GM12891 (cell line): ENCODE results near the gene IFT20.

Experiments used
- DNase-seq: peaks from one replicate; pipeline ENCODE4 v3.0.0; 2011; ENCODE audit warnings: low spot score; ENCODE audit not compliant: insufficient read length
- FAIRE-seq: peaks from 2 replicates; lab custom pipeline; 2011; peaks lifted over from hg19 to GRCh38; lab: Jason Lieb, UNC
- PAX5 ChIP-seq: IDR thresholded peaks from 2 replicates; pipeline ENCODE4 v1.6.1; 2011; ENCODE audit warnings: low read length, moderate library complexity, mild to moderate bottlenecking; ENCODE audit not compliant: insufficient read depth, severe bottlenecking
- POLR2A ChIP-seq: IDR thresholded peaks from 2 replicates; pipeline ENCODE4 v1.6.1; 2011; ENCODE audit warnings: low read depth, low read length, control low read depth
- POLR2AphosphoS5 ChIP-seq: IDR thresholded peaks from 2 replicates; pipeline ENCODE4 v1.6.1; 2011; ENCODE audit warnings: low read depth, low read length, control low read depth
- POU2F2 ChIP-seq: IDR thresholded peaks from 2 replicates; pipeline ENCODE4 v1.6.1; 2011; ENCODE audit warnings: low read depth, mild to moderate bottlenecking, control low read depth, low read length, moderate library complexity
- SPI1 ChIP-seq: IDR thresholded peaks from 2 replicates; pipeline ENCODE4 v1.6.1; 2011; ENCODE audit warnings: low read depth, low read length, control low read depth
- TAF1 ChIP-seq: IDR thresholded peaks from 2 replicates; pipeline ENCODE4 v1.6.1; 2011; ENCODE audit warnings: low read depth, low read length, control low read depth

The IFT20 gene

DNA sequence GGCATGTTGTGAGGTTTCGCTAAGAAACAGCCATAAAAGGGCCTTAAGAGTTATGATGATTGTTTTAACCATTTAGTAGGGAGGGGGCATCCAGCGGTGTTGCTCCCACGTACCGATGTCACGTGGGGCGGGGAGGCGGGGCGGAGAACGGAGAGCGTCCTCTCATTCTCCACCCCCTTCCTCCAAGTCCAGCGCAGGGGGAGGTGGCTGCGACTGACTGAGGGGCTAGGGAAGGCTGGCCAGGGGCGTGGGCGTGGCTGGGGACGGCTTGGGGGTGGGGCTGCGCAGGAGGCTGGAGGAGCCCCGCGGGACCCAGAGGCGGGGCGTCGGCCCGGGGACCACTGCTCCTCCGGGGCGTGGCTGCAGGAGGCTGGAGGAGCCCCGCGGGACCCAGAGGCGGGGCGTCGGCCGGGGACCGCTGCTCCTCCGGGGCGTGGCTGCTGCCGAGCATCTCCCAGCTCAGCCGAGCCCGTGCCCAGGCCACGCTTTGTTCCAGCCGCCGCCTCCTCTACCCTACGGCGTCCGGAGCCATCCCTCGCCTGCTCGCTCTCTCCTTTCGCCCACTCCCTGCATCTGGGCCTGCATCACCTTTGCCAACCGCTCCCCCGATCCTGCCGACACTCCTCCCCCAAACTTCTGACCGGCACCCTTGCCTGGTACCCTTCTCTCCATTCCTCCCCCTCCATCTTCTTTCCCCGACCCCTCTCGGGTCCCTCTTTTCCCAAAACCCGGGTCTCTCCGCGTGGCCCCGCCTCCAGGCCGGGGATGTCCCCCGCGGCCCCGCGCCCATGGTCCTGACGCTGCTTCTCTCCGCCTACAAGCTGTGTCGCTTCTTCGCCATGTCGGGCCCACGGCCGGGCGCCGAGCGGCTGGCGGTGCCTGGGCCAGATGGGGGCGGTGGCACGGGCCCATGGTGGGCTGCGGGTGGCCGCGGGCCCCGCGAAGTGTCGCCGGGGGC, 36.3 kb upstream of the IFT20 start, which contains the start of gene SARM1:
Gene SARM1 (plus strand): TSS at position 450 of the 958 bp plus-strand sequence. CDS start 339 bp downstream, at position 789.
- TF ChIP-seq POLR2AphosphoS5 (no peak), TAF1 (no peak), POLR2A (0 out of 2 replicates have a peak, but pooled peaks have one; percentile 37), SPI1 (no peak), PAX5 (no peak)
- FAIRE-seq (peak; percentile 97), DNase-seq (peak; percentile 97)

- FAIRE-seq = no peak
- no peak for DNase-seq
- no peak for TF ChIP-seq SPI1
- TF ChIP-seq TAF1 = no peak
- TF ChIP-seq POU2F2 = no peak
- TF ChIP-seq PAX5 = no peak
- TF ChIP-seq POLR2AphosphoS5 = no peak
- TF ChIP-seq POLR2A = no peak
These were observed 35.5 kb upstream of the IFT20 start for GRCh38 chr17:28370744-28371103.

- no peak for TF ChIP-seq SPI1
- TF ChIP-seq POU2F2 = no peak
- TF ChIP-seq POLR2AphosphoS5 = no peak
- no peak for TF ChIP-seq PAX5
- no peak for TF ChIP-seq POLR2A
- TF ChIP-seq TAF1 = no peak
- no peak for DNase-seq
- FAIRE-seq = no peak
These were observed 34.9 kb upstream of the IFT20 start, which contains the start of gene VTN for GRCh38 chr17:28370035-28370743. VTN (minus strand) TSS chr17:28370307; CDS start chr17:28370203, 104 bp downstream.

- TF ChIP-seq SPI1 (no peak), POLR2AphosphoS5 (no peak), PAX5 (no peak), TAF1 (no peak), POU2F2 (no peak), POLR2A (no peak)
- DNase-seq = no peak
- FAIRE-seq = no peak
These were observed 34.4 kb upstream of the IFT20 start for GRCh38 chr17:28369684-28370034.

- TF ChIP-seq POLR2A (peak; percentile 25; the same call in 1 of the 2 replicates), POLR2AphosphoS5 (no peak)
- no peak for FAIRE-seq
- DNase-seq = no peak
These were observed 33.8 kb upstream of the IFT20 start for GRCh38 chr17:28368915-28369683.

GRCh38 chr17:28368306-28368831, 33.1 kb upstream of the IFT20 start:
- no peak for TF ChIP-seq POLR2A
- TF ChIP-seq POU2F2 = no peak
- TF ChIP-seq TAF1 = no peak
- TF ChIP-seq SPI1 = no peak
- no peak for TF ChIP-seq POLR2AphosphoS5
- TF ChIP-seq PAX5 = no peak
- no peak for DNase-seq
- FAIRE-seq = no peak

DNA sequence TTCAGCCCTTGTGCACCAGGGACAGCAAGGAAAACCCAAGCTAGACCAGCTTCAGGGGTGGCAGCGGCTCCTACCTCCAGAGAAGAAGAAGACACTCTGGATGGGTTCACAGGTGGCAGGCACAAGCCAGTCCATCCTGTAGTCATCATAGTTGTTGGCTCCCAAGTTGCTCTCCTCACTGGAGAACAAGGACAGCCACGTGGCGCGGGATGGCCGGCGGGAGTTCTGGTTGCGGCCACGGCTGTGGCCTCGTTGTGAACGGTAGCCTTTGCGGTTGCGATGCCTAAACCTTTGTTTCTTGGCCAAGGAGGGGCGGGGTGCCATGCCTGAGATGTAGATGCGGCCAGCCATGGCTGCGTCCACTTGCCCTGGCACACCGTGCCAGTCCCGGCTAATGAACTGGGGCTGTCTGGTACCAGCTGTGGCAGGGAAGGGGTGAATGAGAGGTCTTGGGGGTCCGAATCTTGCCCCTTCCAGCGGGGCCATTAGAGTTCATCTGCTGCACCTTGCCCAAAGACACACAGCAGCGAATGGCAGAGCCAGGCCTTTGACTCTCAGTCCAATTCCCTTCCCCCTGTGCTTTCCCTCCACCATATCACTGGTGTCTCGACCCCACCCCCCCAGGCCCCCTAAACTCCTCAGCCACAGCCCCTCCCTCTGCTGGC, 32.5 kb upstream of the IFT20 start:
- TF ChIP-seq POLR2AphosphoS5 = no peak
- no peak; the same call in 1 of the 2 replicates for TF ChIP-seq POLR2A
- no peak for TF ChIP-seq PAX5
- DNase-seq = no peak
- FAIRE-seq = no peak

- no peak for TF ChIP-seq POLR2AphosphoS5
- no peak for TF ChIP-seq TAF1
- no peak for TF ChIP-seq SPI1
- no peak for TF ChIP-seq POU2F2
- no peak for TF ChIP-seq POLR2A
- no peak for TF ChIP-seq PAX5
- DNase-seq = no peak
- FAIRE-seq = no peak
These were observed 31.3 kb upstream of the IFT20 start for GRCh38 chr17:28366605-28367004.
